ENCODE data around the gene KATNB1.

Gene KATNB1

GRCh38 chr16:57783116-57783515 is 47.5 kb downstream of the KATNB1 start:
- Histone ChIP-seq H3K4me1 (ENCODE audit: control insufficient read depth in 2 of 2, insufficient read depth in 2 of 2, low read length in 2 of 2) (no peaks in the 10 kb centered on the region), H3K4me3 (ENCODE audit: low read length in 2 of 2) (no peak overlapping the region)

GRCh38 chr16:57783883-57784282 is 48.3 kb downstream of the KATNB1 start:
- no peaks in the 10 kb centered on the region for H3K9me3 ChIP-seq (ENCODE audit: control insufficient read depth in 2 of 2, low read length in 2 of 2)
- H3K27me3 ChIP-seq (ENCODE audit: control insufficient read depth in 2 of 2, insufficient read depth in 2 of 2, low read length in 2 of 2): peaks cover 0 to 3% of the 10 kb centered on the region in 2 donors
- no peaks in the 10 kb centered on the region for H3K36me3 ChIP-seq (ENCODE audit: control insufficient read depth in 2 of 2, insufficient read depth in 2 of 2, low read length in 2 of 2)
- no peak overlapping the region for H3K27ac ChIP-seq (ENCODE audit: low read depth in 2 of 2, low read length in 2 of 2)
- H3K9ac ChIP-seq (ENCODE audit: low read depth in 1 of 2, low read length in 2 of 2): no peak overlapping the region
- H3K4me1 ChIP-seq (ENCODE audit: control insufficient read depth in 2 of 2, insufficient read depth in 2 of 2, low read length in 2 of 2): no peaks in the 10 kb centered on the region
- H3K4me3 ChIP-seq (ENCODE audit: low read length in 2 of 2): no peak overlapping the region

More at GRCh38 chr16:57783116-57783515, 47.5 kb downstream of the KATNB1 start:
- no peaks in the 10 kb centered on the region for H3K36me3 ChIP-seq (ENCODE audit: control insufficient read depth in 2 of 2, insufficient read depth in 2 of 2, low read length in 2 of 2)
- peaks cover 0 to 2% of the 10 kb centered on the region in 2 donors for H3K27me3 ChIP-seq (ENCODE audit: control insufficient read depth in 2 of 2, insufficient read depth in 2 of 2, low read length in 2 of 2)
- H3K9ac ChIP-seq (ENCODE audit: low read depth in 1 of 2, low read length in 2 of 2): no peak overlapping the region
- H3K27ac ChIP-seq (ENCODE audit: low read depth in 2 of 2, low read length in 2 of 2): no peak overlapping the region
- no peaks in the 10 kb centered on the region for H3K9me3 ChIP-seq (ENCODE audit: control insufficient read depth in 2 of 2, low read length in 2 of 2)

GRCh38 chr16:57784334-57784733 is 48.8 kb downstream of the KATNB1 start:
- H3K27me3 ChIP-seq (ENCODE audit: control insufficient read depth in 2 of 2, insufficient read depth in 2 of 2, low read length in 2 of 2): peaks cover 0 to 3% of the 10 kb centered on the region in 2 donors
- no peaks in the 10 kb centered on the region for H3K9me3 ChIP-seq (ENCODE audit: control insufficient read depth in 2 of 2, low read length in 2 of 2)
- no peaks in the 10 kb centered on the region for H3K36me3 ChIP-seq (ENCODE audit: control insufficient read depth in 2 of 2, insufficient read depth in 2 of 2, low read length in 2 of 2)
- H3K9ac ChIP-seq (ENCODE audit: low read depth in 1 of 2, low read length in 2 of 2): no peak overlapping the region
- H3K27ac ChIP-seq (ENCODE audit: low read depth in 2 of 2, low read length in 2 of 2): no peak overlapping the region
- H3K4me1 ChIP-seq (ENCODE audit: control insufficient read depth in 2 of 2, insufficient read depth in 2 of 2, low read length in 2 of 2): no peaks in the 10 kb centered on the region
- no peak overlapping the region for H3K4me3 ChIP-seq (ENCODE audit: low read length in 2 of 2)

- H3K9me3 ChIP-seq (ENCODE audit: control insufficient read depth in 2 of 2, low read length in 2 of 2): no peaks in the 10 kb centered on the region
- H3K4me3 ChIP-seq (ENCODE audit: low read length in 2 of 2): no peak overlapping the region
- H3K36me3 ChIP-seq (ENCODE audit: control insufficient read depth in 2 of 2, insufficient read depth in 2 of 2, low read length in 2 of 2): no peaks in the 10 kb centered on the region
- no peak overlapping the region for H3K9ac ChIP-seq (ENCODE audit: low read depth in 1 of 2, low read length in 2 of 2)
- peaks cover 0 to 3% of the 10 kb centered on the region in 2 donors for H3K27me3 ChIP-seq (ENCODE audit: control insufficient read depth in 2 of 2, insufficient read depth in 2 of 2, low read length in 2 of 2)
- H3K27ac ChIP-seq (ENCODE audit: low read depth in 2 of 2, low read length in 2 of 2): no peak overlapping the region
- H3K4me1 ChIP-seq (ENCODE audit: control insufficient read depth in 2 of 2, insufficient read depth in 2 of 2, low read length in 2 of 2): no peaks in the 10 kb centered on the region
These were observed 49.8 kb downstream of the KATNB1 start for GRCh38 chr16:57785385-57785784.

GRCh38 chr16:57785924-57786323 is 50.4 kb downstream of the KATNB1 start:
- H3K9me3 ChIP-seq (ENCODE audit: control insufficient read depth in 2 of 2, low read length in 2 of 2): no peaks in the 10 kb centered on the region
- H3K27me3 ChIP-seq (ENCODE audit: control insufficient read depth in 2 of 2, insufficient read depth in 2 of 2, low read length in 2 of 2): peaks cover 0 to 3% of the 10 kb centered on the region in 2 donors
- H3K4me3 ChIP-seq (ENCODE audit: low read length in 2 of 2): no peak overlapping the region
- no peak overlapping the region for H3K27ac ChIP-seq (ENCODE audit: low read depth in 2 of 2, low read length in 2 of 2)
- H3K9ac ChIP-seq (ENCODE audit: low read depth in 1 of 2, low read length in 2 of 2): no peak overlapping the region
- no peaks in the 10 kb centered on the region for H3K4me1 ChIP-seq (ENCODE audit: control insufficient read depth in 2 of 2, insufficient read depth in 2 of 2, low read length in 2 of 2)
- no peaks in the 10 kb centered on the region for H3K36me3 ChIP-seq (ENCODE audit: control insufficient read depth in 2 of 2, insufficient read depth in 2 of 2, low read length in 2 of 2)

- Histone ChIP-seq H3K27ac (ENCODE audit: low read depth in 2 of 2, low read length in 2 of 2) (no peak overlapping the region), H3K27me3 (ENCODE audit: control insufficient read depth in 2 of 2, insufficient read depth in 2 of 2, low read length in 2 of 2) (peaks cover 0 to 3% of the 10 kb centered on the region in 2 donors), H3K9ac (ENCODE audit: low read depth in 1 of 2, low read length in 2 of 2) (no peak overlapping the region), H3K4me3 (ENCODE audit: low read length in 2 of 2) (no peak overlapping the region), H3K4me1 (ENCODE audit: control insufficient read depth in 2 of 2, insufficient read depth in 2 of 2, low read length in 2 of 2) (no peaks in the 10 kb centered on the region), H3K9me3 (ENCODE audit: control insufficient read depth in 2 of 2, low read length in 2 of 2) (no peaks in the 10 kb centered on the region), H3K36me3 (ENCODE audit: control insufficient read depth in 2 of 2, insufficient read depth in 2 of 2, low read length in 2 of 2) (no peaks in the 10 kb centered on the region)
These were observed 51.3 kb downstream of the KATNB1 start for GRCh38 chr16:57786632-57787518.

- H3K36me3 ChIP-seq (ENCODE audit: control insufficient read depth in 2 of 2, insufficient read depth in 2 of 2, low read length in 2 of 2): no peaks in the 10 kb centered on the region
- H3K9me3 ChIP-seq (ENCODE audit: control insufficient read depth in 2 of 2, low read length in 2 of 2): no peaks in the 10 kb centered on the region
- no peaks in the 10 kb centered on the region for H3K4me1 ChIP-seq (ENCODE audit: control insufficient read depth in 2 of 2, insufficient read depth in 2 of 2, low read length in 2 of 2)
- no peak overlapping the region for H3K9ac ChIP-seq (ENCODE audit: low read depth in 1 of 2, low read length in 2 of 2)
- no peak overlapping the region for H3K4me3 ChIP-seq (ENCODE audit: low read length in 2 of 2)
- H3K27ac ChIP-seq (ENCODE audit: low read depth in 2 of 2, low read length in 2 of 2): no peak overlapping the region
- H3K27me3 ChIP-seq (ENCODE audit: control insufficient read depth in 2 of 2, insufficient read depth in 2 of 2, low read length in 2 of 2): peaks cover 0 to 3% of the 10 kb centered on the region in 2 donors
These were observed 51.9 kb downstream of the KATNB1 start for GRCh38 chr16:57787519-57787905.

GRCh38 chr16:57788252-57788841 is 52.8 kb downstream of the KATNB1 start:
- no peaks in the 10 kb centered on the region for H3K9me3 ChIP-seq (ENCODE audit: control insufficient read depth in 2 of 2, low read length in 2 of 2)
- no peaks in the 10 kb centered on the region for H3K4me1 ChIP-seq (ENCODE audit: control insufficient read depth in 2 of 2, insufficient read depth in 2 of 2, low read length in 2 of 2)
- no peak overlapping the region for H3K4me3 ChIP-seq (ENCODE audit: low read length in 2 of 2)
- no peak overlapping the region for H3K9ac ChIP-seq (ENCODE audit: low read depth in 1 of 2, low read length in 2 of 2)
- H3K27me3 ChIP-seq (ENCODE audit: control insufficient read depth in 2 of 2, insufficient read depth in 2 of 2, low read length in 2 of 2): peaks cover 0 to 3% of the 10 kb centered on the region in 2 donors
- H3K36me3 ChIP-seq (ENCODE audit: control insufficient read depth in 2 of 2, insufficient read depth in 2 of 2, low read length in 2 of 2): no peaks in the 10 kb centered on the region
- H3K27ac ChIP-seq (ENCODE audit: low read depth in 2 of 2, low read length in 2 of 2): no peak overlapping the region

GRCh38 chr16:57788951-57789350 is 53.4 kb downstream of the KATNB1 start:
- Histone ChIP-seq H3K36me3 (ENCODE audit: control insufficient read depth in 2 of 2, insufficient read depth in 2 of 2, low read length in 2 of 2) (no peaks in the 10 kb centered on the region), H3K9me3 (ENCODE audit: control insufficient read depth in 2 of 2, low read length in 2 of 2) (no peaks in the 10 kb centered on the region), H3K9ac (ENCODE audit: low read depth in 1 of 2, low read length in 2 of 2) (no peak overlapping the region), H3K4me1 (ENCODE audit: control insufficient read depth in 2 of 2, insufficient read depth in 2 of 2, low read length in 2 of 2) (no peaks in the 10 kb centered on the region), H3K4me3 (ENCODE audit: low read length in 2 of 2) (no peak overlapping the region), H3K27me3 (ENCODE audit: control insufficient read depth in 2 of 2, insufficient read depth in 2 of 2, low read length in 2 of 2) (peaks cover 0 to 3% of the 10 kb centered on the region in 2 donors), H3K27ac (ENCODE audit: low read depth in 2 of 2, low read length in 2 of 2) (no peak overlapping the region)

GRCh38 chr16:57791195-57791892 is 55.8 kb downstream of the KATNB1 start:
- no peaks in the 10 kb centered on the region for H3K4me1 ChIP-seq (ENCODE audit: control insufficient read depth in 2 of 2, insufficient read depth in 2 of 2, low read length in 2 of 2)
- H3K9ac ChIP-seq (ENCODE audit: low read depth in 1 of 2, low read length in 2 of 2): no peak overlapping the region
- no peak overlapping the region for H3K27ac ChIP-seq (ENCODE audit: low read depth in 2 of 2, low read length in 2 of 2)
- H3K27me3 ChIP-seq (ENCODE audit: control insufficient read depth in 2 of 2, insufficient read depth in 2 of 2, low read length in 2 of 2): peaks cover 0 to 3% of the 10 kb centered on the region in 2 donors
- H3K4me3 ChIP-seq (ENCODE audit: low read length in 2 of 2): no peak overlapping the region
- no peaks in the 10 kb centered on the region for H3K36me3 ChIP-seq (ENCODE audit: control insufficient read depth in 2 of 2, insufficient read depth in 2 of 2, low read length in 2 of 2)
- H3K9me3 ChIP-seq (ENCODE audit: control insufficient read depth in 2 of 2, low read length in 2 of 2): no peaks in the 10 kb centered on the region

Data from mucosa of rectum (tissue), 2 donors.